ENCODE measurements around the gene UBE2J1. TPM values are rescaled to one million over a fixed set of nuclear protein-coding genes. Genes with fewer than 3 reads are reported as not detected.

UBE2J1 gene
- total RNA-seq, 4 donors from 2014 or later, result 25.3 to 30.4 (median 26.7) TPM

DNA sequence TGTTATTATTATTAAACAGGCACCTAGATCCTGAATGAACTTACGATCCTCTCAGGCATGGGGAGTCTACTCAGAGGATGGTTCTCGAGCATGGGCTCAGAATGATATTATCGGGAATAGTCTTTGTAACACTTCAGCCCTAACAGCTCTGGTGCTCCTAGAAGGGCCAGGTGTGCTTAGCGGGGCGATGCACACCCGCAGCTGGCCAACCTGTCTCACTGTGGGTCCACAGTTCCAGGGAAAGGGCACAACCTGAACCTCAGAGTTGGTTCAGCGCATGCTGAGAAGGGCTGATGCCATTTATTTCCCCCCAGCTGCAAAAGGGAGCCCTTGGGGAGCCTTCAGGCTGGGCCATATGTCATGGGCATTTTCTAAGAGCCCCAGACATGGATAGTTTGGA lies 33.3 kb upstream of the UBE2J1 start:
- Histone ChIP-seq H3K27ac (no peak overlapping the region), H3K9me3 (no peaks in the 10 kb centered on the region), H3K4me3 (no peak overlapping the region), H3K27me3 (no peaks in the 10 kb centered on the region), H3K36me3 (no peaks in the 10 kb centered on the region), H3K4me1 (no peaks in the 10 kb centered on the region)
- WGBS, 2 donors, result 94 to 96% methylated on average over 7 of the region's 7 CpGs
- no peak for DNase-seq (ENCODE audit: low spot score in 2 of 2)
- TF ChIP-seq EP300 (IDR thresholded peaks at IDR 0.05) (no peak), POLR2A (IDR thresholded peaks at IDR 0.05) (no peak)
- TF ChIP-seq, protein P1, sequence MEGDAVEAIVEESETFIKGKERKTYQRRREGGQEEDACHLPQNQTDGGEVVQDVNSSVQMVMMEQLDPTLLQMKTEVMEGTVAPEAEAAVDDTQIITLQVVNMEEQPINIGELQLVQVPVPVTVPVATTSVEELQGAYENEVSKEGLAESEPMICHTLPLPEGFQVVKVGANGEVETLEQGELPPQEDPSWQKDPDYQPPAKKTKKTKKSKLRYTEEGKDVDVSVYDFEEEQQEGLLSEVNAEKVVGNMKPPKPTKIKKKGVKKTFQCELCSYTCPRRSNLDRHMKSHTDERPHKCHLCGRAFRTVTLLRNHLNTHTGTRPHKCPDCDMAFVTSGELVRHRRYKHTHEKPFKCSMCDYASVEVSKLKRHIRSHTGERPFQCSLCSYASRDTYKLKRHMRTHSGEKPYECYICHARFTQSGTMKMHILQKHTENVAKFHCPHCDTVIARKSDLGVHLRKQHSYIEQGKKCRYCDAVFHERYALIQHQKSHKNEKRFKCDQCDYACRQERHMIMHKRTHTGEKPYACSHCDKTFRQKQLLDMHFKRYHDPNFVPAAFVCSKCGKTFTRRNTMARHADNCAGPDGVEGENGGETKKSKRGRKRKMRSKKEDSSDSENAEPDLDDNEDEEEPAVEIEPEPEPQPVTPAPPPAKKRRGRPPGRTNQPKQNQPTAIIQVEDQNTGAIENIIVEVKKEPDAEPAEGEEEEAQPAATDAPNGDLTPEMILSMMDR (IDR thresholded peaks at IDR 0.05), result no peak

DNA sequence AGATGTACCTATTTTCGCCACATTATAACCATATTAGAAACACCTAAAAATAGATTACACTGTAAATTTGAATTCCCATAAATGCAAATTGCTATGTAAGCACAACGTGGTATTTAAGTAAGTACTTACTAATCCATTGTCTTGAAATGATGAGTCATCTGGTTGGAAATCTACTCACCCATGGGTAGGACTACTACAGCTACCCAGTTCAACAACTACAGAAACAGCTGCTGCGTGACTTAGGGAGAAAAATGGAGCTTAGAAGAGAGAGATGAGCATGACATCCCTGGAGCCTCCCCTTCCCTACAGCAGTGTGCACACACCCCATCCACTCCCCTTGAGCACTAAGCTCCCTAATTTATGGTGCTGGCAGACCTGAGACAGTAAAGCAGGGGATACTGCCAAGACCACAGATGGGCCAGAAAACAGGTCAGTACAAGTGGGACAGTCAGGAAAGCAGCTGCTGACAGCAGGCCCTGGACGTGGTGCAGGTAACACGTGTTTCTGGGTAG lies 32.7 kb upstream of the UBE2J1 start:
- 60 to 77% methylated on average over 5 of the region's 5 CpGs for WGBS, 2 donors
- no peaks in the 10 kb centered on the region for H3K4me1 ChIP-seq
- no peaks in the 10 kb centered on the region for H3K27me3 ChIP-seq
- TF ChIP-seq EP300 (IDR thresholded peaks at IDR 0.05) (no peak), POLR2A (IDR thresholded peaks at IDR 0.05) (no peak)
- TF ChIP-seq, protein P1 (IDR thresholded peaks at IDR 0.05), result no peak
- no peak overlapping the region for H3K27ac ChIP-seq
- H3K36me3 ChIP-seq, result no peaks in the 10 kb centered on the region
- no peak overlapping the region for H3K4me3 ChIP-seq
- no peaks in the 10 kb centered on the region for H3K9me3 ChIP-seq
- DNase-seq (ENCODE audit: low spot score in 2 of 2), result no peak

GRCh38 chr6:89381031-89381430 lies 28.5 kb upstream of the UBE2J1 start:
- Histone ChIP-seq H3K9me3 (no peaks in the 10 kb centered on the region), H3K4me1 (no peaks in the 10 kb centered on the region), H3K27ac (no peak overlapping the region), H3K27me3 (no peaks in the 10 kb centered on the region), H3K36me3 (no peaks in the 10 kb centered on the region), H3K4me3 (no peak overlapping the region)
- no peak for DNase-seq (ENCODE audit: low spot score in 2 of 2)
- TF ChIP-seq EP300 (IDR thresholded peaks at IDR 0.05) (no peak), POLR2A (IDR thresholded peaks at IDR 0.05) (no peak)
- TF ChIP-seq, protein P1 (IDR thresholded peaks at IDR 0.05), result no peak
- 63 to 72% methylated on average over 2 of the region's 2 CpGs for WGBS, 2 donors

- Histone ChIP-seq H3K4me1 (no peaks in the 10 kb centered on the region), H3K4me3 (no peak overlapping the region), H3K27me3 (no peaks in the 10 kb centered on the region), H3K9me3 (no peaks in the 10 kb centered on the region), H3K27ac (no peak overlapping the region), H3K36me3 (no peaks in the 10 kb centered on the region)
- TF ChIP-seq, protein P1 (IDR thresholded peaks at IDR 0.05), result no peak
- no peak for TF ChIP-seq POLR2A (IDR thresholded peaks at IDR 0.05)
- no peak for TF ChIP-seq EP300 (IDR thresholded peaks at IDR 0.05)
- 66 to 69% methylated on average over 5 of the region's 5 CpGs for WGBS, 2 donors
- DNase-seq (ENCODE audit: low spot score in 2 of 2), result no peak
These were observed 26.8 kb upstream of the UBE2J1 start for GRCh38 chr6:89379281-89379680.

DNA sequence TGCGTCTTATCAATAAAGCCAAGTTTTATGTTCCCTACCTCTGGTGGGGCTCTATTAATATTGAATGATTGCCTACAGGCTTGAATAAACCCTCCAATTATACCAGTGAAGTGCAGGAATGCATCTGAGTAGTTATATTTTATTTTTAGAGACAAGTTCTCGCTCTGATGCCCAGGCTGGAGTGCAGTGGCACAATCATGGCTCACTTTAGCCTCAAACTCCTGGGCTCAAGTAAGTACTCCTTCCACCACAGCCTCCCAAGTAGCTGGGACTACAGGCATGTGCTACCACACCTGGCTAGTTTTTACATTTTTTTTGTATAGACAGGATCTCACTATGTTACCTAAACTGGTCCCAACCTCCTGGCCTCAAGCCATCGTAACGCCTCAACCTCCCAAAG lies 26.1 kb upstream of the UBE2J1 start:
- Histone ChIP-seq H3K4me1 (no peaks in the 10 kb centered on the region), H3K9me3 (no peaks in the 10 kb centered on the region), H3K4me3 (no peak overlapping the region), H3K36me3 (no peaks in the 10 kb centered on the region), H3K27me3 (no peaks in the 10 kb centered on the region), H3K27ac (no peak overlapping the region)
- DNase-seq (ENCODE audit: low spot score in 2 of 2), result no peak
- no peak for TF ChIP-seq POLR2A (IDR thresholded peaks at IDR 0.05)
- TF ChIP-seq EP300 (IDR thresholded peaks at IDR 0.05), result no peak
- TF ChIP-seq, protein P1 (IDR thresholded peaks at IDR 0.05), result no peak
- 92 to 96% methylated on average over 4 of the region's 4 CpGs for WGBS, 2 donors

All from tibial nerve (tissue), 4 donors.